Measurements from ENCODE around the gene PTCD2.

PTCD2 gene

GRCh38 chr5:72352616-72353015 is 32.4 kb downstream of the PTCD2 start:
- no peak for DNase-seq

- DNase-seq, result no peak
Measured at GRCh38 chr5:72353046-72353445, 32.9 kb downstream of the PTCD2 start.

- DNase-seq, result peak; percentile 10
Measured at GRCh38 chr5:72355706-72356299, 35.6 kb downstream of the PTCD2 start.

GRCh38 chr5:72356361-72356760 is 36.2 kb downstream of the PTCD2 start:
- DNase-seq, result no peak

GRCh38 chr5:72358925-72359324 is 38.8 kb downstream of the PTCD2 start:
- no peak for DNase-seq

GRCh38 chr5:72359886-72360285 is 39.7 kb downstream of the PTCD2 start:
- DNase-seq, result no peak

GRCh38 chr5:72363166-72363802 is 43.1 kb downstream of the PTCD2 start:
- no peak for DNase-seq

GRCh38 chr5:72364171-72364570 is 44.0 kb downstream of the PTCD2 start:
- DNase-seq, result peak; percentile 42

GRCh38 chr5:72364951-72365350 is 44.8 kb downstream of the PTCD2 start:
- no peak for DNase-seq

- DNase-seq, result peak; percentile 90
Measured at GRCh38 chr5:72366324-72366976, 46.3 kb downstream of the PTCD2 start.

GRCh38 chr5:72368271-72368670 is 48.1 kb downstream of the PTCD2 start:
- no peak for DNase-seq

- no peak for DNase-seq
Measured at GRCh38 chr5:72369301-72369700, 49.1 kb downstream of the PTCD2 start.

GRCh38 chr5:72369711-72370110 is 49.5 kb downstream of the PTCD2 start:
- DNase-seq, result no peak

- DNase-seq, result no peak
Measured at GRCh38 chr5:72372331-72372730, 52.2 kb downstream of the PTCD2 start.

- DNase-seq, result no peak
Measured at GRCh38 chr5:72372923-72373322, 52.8 kb downstream of the PTCD2 start.

- no peak for DNase-seq
Measured at GRCh38 chr5:72374844-72375243, 54.7 kb downstream of the PTCD2 start.

- DNase-seq, result no peak
Measured at GRCh38 chr5:72376381-72376780, 56.2 kb downstream of the PTCD2 start.

- DNase-seq, result no peak
Measured at GRCh38 chr5:72377910-72378638, 57.9 kb downstream of the PTCD2 start.

- peak; percentile 20 for DNase-seq
Measured at GRCh38 chr5:72378639-72379289, 58.6 kb downstream of the PTCD2 start.

- DNase-seq, result no peak
Measured at GRCh38 chr5:72379936-72380335, 59.8 kb downstream of the PTCD2 start.

- DNase-seq, result peak; percentile 75
Measured at GRCh38 chr5:72380492-72381274, 60.5 kb downstream of the PTCD2 start.

- DNase-seq, result no peak
Measured at GRCh38 chr5:72383280-72383679, 63.1 kb downstream of the PTCD2 start.

Measured in OCI-M1 (cell line).